GM12865 (cell line): ENCODE data around the gene CSTPP1.

ENCODE experiments used
- DNase-seq: peaks from one replicate; pipeline ENCODE4 v3.0.0; 2010; ENCODE audit warnings: low read depth
- H3K4me3 ChIP-seq: 2 replicates; pipeline ENCODE4 v1.5.1; 2011; ENCODE audit warnings: mild to moderate bottlenecking, low read depth, low read length, control low read depth
- CTCF ChIP-seq: IDR thresholded peaks from 2 replicates; pipeline ENCODE4 v1.5.1; 2011; ENCODE audit warnings: low read length, control low read depth, low read depth, inconsistent platforms; ENCODE audit not compliant: insufficient read depth; ENCODE audit errors: missing control alignments

CSTPP1 gene

GRCh38 chr11:46899501-46900025, 37.0 kb upstream of the CSTPP1 start:
- DNase-seq = no peak
- H3K4me3 ChIP-seq = no peak overlapping the region
- TF ChIP-seq CTCF = no peak

GRCh38 chr11:46900091-46900746, 36.3 kb upstream of the CSTPP1 start:
- H3K4me3 ChIP-seq = no peak overlapping the region
- DNase-seq = no peak
- TF ChIP-seq CTCF = no peak

DNA sequence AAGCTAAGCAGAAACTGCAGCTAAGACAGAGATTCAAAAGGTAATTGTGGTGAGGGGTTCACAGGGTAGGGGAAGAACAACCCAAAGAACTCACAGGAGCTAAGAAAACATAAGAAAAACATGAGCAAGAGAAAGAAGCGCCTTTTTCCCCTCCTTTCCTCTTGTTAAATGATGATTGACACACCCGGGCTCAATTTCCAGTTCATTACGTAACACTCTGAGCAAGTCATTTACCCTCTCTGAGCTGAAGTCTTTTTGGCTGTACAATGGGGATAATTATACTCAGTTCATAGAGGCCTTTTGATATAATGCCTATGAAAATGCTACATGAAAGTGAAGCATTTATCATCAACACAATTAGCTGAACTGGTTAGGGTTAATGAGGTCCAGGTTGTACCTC, 35.4 kb upstream of the CSTPP1 start:
- DNase-seq = no peak
- no peak overlapping the region for H3K4me3 ChIP-seq
- TF ChIP-seq CTCF = no peak

DNA sequence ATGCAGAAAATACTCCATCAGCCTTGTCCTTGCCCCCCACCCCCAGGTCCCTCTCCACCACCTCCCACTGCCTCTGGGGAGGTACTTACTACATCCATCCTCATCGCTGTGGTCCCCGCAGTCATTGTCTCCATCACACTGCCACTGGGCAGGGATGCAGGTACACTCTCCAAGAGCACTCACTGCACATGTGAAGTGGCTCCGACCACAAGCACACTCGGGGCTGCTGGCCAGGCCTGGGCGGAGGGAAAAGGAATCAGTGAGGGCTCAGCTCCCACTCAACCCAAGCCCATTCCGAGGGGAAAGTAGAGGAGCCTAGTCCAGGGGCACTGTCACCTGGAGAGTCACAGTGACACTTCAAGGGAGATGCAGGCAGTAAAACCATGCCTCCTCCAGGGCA, 33.9 kb upstream of the CSTPP1 start:
- H3K4me3 ChIP-seq = no peak overlapping the region
- DNase-seq = no peak
- no peak for TF ChIP-seq CTCF

DNA sequence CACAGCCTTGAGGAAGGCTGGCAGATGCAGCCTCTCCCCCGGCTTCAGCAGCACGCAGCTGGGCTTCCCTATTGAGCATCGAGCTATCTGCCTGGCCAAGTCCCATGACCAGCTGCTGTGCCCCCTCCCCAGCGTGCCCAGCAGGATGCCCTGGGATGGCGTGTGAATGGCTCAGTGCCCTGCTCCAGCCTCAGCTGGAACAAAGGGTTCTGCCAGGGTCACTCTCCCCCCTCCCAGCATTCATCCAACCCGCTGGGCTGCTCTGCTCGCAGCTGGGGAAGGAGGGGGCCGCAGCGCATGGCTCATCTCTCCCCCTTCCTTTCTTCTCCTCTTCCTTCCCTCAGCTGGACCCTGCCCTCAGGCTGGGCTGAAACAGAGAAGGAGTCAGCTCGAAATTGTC, 32.7 kb upstream of the CSTPP1 start:
- no peak overlapping the region for H3K4me3 ChIP-seq
- no peak for DNase-seq
- TF ChIP-seq CTCF = no peak

- TF ChIP-seq CTCF = no peak
- DNase-seq = no peak
These were observed 30.8 kb upstream of the CSTPP1 start for GRCh38 chr11:46905806-46906205.

DNA sequence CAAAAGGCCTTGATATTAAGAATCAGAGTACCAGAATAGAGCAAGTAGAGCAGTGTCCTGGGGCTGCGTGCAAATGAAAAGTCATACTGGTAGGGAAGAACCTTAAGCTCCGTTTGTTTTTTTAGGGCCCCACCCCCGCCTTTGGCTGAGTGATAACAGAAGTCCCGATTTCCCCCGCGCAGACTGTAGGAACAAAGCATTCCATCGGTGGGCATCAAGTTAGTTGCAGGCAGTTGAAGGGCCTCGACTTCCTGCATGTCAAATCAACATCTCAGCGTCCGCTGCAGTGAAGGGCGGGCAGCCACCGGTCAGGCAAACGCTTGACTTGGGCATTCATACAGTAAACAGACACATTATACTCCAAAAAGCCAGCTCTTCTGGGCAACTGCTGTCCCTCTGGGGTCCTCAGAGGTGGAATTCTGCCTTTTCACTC, 29.9 kb upstream of the CSTPP1 start:
- no peak for TF ChIP-seq CTCF
- no peak overlapping the region for H3K4me3 ChIP-seq
- DNase-seq = peak; percentile 9

More at GRCh38 chr11:46905806-46906205, 30.8 kb upstream of the CSTPP1 start:
- no peak overlapping the region for H3K4me3 ChIP-seq
